Measurements from ENCODE around the gene PDE4A.

- TF ChIP-seq ARNTL (CRISPR knock-in tag; IDR thresholded peaks at IDR 0.05; ENCODE audit: borderline replicate concordance, low read depth) (no peak), ZNF8 (CRISPR knock-in tag; IDR thresholded peaks at IDR 0.05) (no peak), ZC3H10 (CRISPR knock-in tag; IDR thresholded peaks at IDR 0.05) (no peak), PATZ1 (CRISPR knock-in tag; IDR thresholded peaks at IDR 0.05; ENCODE audit: borderline replicate concordance) (no peak), GLIS3 (CRISPR knock-in tag; IDR thresholded peaks at IDR 0.05) (no peak), ZNF70 (CRISPR knock-in tag; IDR thresholded peaks at IDR 0.05) (no peak), TSHZ2 (CRISPR knock-in tag; IDR thresholded peaks at IDR 0.05) (no peak), CSRNP3 (CRISPR knock-in tag; IDR thresholded peaks at IDR 0.05) (no peak), TCF4 (CRISPR knock-in tag; IDR thresholded peaks at IDR 0.05; ENCODE audit: borderline replicate concordance) (no peak), ZFP30 (CRISPR knock-in tag; IDR thresholded peaks at IDR 0.05) (no peak), CREB5 (CRISPR knock-in tag; IDR thresholded peaks at IDR 0.05; ENCODE audit: low read depth) (no peak)
Measured at GRCh38 chr19:10433131-10433536, 12.8 kb downstream of the PDE4A start.
